GM12892 (cell line): ENCODE data around the gene AFTPH.

Source experiments
- POLR2A ChIP-seq: IDR thresholded peaks from 2 replicates; pipeline ENCODE4 v1.6.1; 2011; ENCODE audit warnings: low read depth, low read length, control low read depth
- POLR2AphosphoS5 ChIP-seq: IDR thresholded peaks from 2 replicates; pipeline ENCODE4 v1.6.1; 2011; ENCODE audit warnings: low read depth, low read length, control low read depth
- TAF1 ChIP-seq: IDR thresholded peaks from 2 replicates; pipeline ENCODE4 v1.6.1; 2011; ENCODE audit warnings: low read depth, mild to moderate bottlenecking, control low read depth, low read length, borderline replicate concordance

DNA sequence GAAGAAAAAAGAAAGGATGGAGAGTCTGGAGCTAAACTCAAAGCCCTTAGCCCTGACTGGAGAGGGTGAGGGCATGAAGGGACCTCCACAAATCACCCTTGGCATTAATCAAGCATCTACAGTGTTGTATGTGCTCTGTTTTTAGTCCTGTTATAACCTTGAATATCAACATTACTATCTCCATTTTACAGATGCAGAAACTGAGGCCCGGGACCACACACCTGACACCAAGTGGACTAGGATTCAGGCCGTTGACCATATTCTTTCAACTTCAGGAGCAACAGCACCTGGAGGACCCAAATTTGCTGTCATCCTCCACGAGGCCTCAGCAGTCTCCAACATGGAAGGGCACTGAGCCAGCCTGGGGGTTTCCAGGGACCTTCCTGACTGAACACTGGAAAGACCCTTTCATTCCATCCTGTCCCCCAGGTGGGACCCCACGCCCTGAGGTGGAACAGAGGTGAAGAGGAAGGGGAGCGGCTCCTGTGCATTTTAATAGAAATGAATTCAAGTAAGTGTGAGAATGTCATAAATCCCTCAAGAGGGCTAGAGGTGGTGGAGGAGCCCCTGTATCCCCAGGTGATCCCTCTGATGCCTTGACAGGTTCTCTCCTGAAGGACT is 88.6 kb downstream of the AFTPH start:
- TF ChIP-seq TAF1 (no peak), POLR2A (no peak), POLR2AphosphoS5 (no peak)
